Rectal smooth muscle tissue (tissue), 1 donor: ENCODE data around the gene FGFR3.
A peak's percentile ranks its signal among the peaks of the same experiment; 100 is the strongest.

Source experiments
- H3K27ac ChIP-seq: one replicate; pipeline ENCODE4 v1.7.0; 2013; ENCODE audit warnings: low read depth, low read length, inconsistent platforms
- H3K27me3 ChIP-seq: one replicate; pipeline ENCODE4 v1.7.0; 2013; ENCODE audit warnings: low read length; ENCODE audit not compliant: control insufficient read depth, insufficient read depth
- H3K36me3 ChIP-seq: one replicate; pipeline ENCODE4 v1.7.0; 2013; ENCODE audit warnings: low read length; ENCODE audit not compliant: control insufficient read depth, insufficient read depth
- H3K4me1 ChIP-seq: one replicate; pipeline ENCODE4 v1.7.0; 2013; ENCODE audit warnings: low read length; ENCODE audit not compliant: control insufficient read depth, insufficient read depth
- H3K4me3 ChIP-seq: one replicate; pipeline ENCODE4 v1.7.0; 2013; ENCODE audit warnings: low read length
- H3K9ac ChIP-seq: one replicate; pipeline ENCODE4 v1.7.0; 2013; ENCODE audit warnings: low read length

Gene FGFR3

DNA sequence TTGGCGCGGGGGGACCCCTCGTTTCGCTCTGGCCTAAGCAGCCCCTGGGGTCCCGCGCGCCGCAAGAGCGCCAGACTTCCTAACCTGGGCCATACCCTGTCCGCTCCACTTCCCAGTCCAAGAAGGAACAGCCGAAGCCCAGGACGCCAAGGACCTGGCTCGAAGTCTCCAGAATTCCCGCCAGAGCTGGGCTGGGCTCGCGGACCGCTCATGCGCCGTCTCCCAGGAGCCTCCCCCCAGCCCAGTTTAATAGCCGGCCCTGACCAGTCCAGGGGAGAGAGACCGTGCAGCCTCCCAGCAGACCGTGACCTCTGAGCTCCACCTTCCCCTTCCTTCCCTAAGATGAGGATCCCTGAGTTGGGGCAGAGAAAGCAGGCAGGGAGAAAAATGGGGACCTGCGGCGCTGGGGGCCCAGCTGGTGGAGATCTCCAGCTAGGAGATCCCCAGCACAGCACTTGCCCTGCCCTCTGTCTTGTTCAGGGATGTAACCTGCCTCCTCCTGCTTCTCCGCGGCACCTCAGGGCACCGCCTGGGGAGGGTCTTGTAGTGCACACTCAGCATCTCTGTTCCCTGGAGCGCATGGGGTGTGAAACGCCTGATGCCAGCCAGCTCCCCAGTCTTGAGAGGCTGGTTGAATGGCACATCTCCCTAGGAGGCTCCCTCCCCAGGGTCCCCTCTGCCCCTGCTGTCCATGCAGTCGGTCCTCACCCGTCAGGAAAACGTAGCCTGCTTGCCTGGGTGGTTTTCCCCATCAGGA, 64.0 kb downstream of the FGFR3 start:
- H3K4me3 ChIP-seq, result peak overlapping the region; percentile 91
- H3K4me1 ChIP-seq, result peaks cover 10% of the 10 kb centered on the region
- H3K36me3 ChIP-seq, result no peaks in the 10 kb centered on the region
- peak overlapping the region; percentile 44 for H3K9ac ChIP-seq
- peak overlapping the region; percentile 70 for H3K27ac ChIP-seq
- no peaks in the 10 kb centered on the region for H3K27me3 ChIP-seq

DNA sequence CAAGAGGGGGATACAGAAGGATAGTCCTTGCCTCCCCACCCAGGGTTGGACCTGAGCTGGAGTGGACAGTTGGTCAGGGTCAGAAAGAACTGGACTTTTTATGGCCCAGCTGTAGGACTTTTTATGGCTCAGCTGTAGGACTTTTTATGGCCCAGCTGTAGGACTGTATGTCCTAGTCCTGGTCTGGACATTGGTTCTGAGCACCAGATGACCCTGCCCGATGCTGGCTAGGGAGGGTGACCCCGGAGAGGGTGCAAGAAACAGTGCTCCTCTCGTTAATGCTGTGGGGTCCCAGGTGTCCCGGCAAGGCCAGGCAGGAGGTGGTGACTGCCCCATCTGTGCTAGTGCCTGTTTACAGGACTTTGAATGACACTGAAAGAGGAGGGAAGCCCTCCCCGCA, 64.8 kb downstream of the FGFR3 start:
- Histone ChIP-seq H3K9ac (no peak overlapping the region), H3K27ac (no peak overlapping the region), H3K4me1 (peaks cover 10% of the 10 kb centered on the region), H3K27me3 (no peaks in the 10 kb centered on the region), H3K4me3 (no peak overlapping the region), H3K36me3 (no peaks in the 10 kb centered on the region)
